Activated CD8-positive, alpha-beta memory T cell treated with anti-CD3 and anti-CD28 coated beads for 1 hour (primary cell): ENCODE measurements around the gene SPNS3.

Experiments
- DNase-seq, 2 donors: peaks; one replicate each; pipeline ENCODE4 v3.0.0-alpha.2; 2020; ENCODE audit warnings: low read depth in 1 of 2; ENCODE audit errors: extremely low read depth in 1 of 2

SPNS3 gene

DNA sequence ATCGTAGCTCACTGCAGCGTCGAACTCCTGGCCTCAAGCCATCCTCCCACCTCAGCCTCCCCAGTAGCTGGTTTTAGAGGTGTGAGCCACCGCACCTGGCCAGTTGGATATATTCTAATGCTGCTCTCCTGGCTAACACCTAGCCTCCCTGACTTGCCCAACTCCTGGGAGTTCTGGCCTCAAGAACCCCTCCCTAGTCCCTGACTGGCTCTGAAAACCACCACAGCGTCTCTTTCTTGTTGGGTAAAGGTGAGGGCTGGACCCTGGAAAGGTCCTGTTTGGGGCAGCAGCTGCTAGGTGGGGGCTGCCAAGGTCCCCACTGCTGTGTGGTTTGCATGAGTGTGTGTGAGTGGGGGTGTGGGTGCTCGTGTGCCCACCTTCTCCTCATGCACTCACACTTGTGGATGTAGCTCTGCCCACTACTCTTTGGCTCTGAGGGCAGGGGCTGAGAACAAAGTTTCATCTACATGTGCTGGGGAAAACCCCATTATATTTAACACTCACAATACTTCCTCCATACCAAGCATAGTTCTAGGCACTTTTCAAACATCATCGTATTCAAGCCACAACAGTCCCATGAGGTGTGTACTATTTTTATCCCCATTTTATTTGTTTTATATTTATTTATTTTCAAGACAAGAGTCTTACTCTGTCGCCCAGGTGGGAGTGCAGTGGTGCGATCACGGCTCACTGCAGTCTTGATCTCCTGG lies 7.1 kb upstream of the SPNS3 start:
- no peak for DNase-seq

DNA sequence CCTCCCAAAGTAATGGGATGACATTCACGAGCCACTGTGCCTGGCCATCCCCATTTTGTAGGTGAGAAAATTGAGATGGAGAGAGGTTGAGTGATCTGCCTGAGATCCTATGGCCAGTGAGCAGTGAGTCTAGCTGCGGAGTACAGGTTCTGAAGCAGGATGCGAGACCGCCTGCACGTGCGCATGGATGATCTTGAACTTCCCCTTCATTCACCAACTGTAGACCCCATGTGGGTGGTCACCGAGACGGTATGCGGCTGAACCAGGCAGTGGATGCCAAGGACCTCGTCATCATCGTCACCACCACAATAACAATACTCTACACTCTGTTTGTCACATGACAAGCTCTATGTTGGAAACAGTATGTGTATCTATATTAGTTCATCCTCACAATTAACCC lies 6.2 kb upstream of the SPNS3 start:
- no peak for DNase-seq

DNA sequence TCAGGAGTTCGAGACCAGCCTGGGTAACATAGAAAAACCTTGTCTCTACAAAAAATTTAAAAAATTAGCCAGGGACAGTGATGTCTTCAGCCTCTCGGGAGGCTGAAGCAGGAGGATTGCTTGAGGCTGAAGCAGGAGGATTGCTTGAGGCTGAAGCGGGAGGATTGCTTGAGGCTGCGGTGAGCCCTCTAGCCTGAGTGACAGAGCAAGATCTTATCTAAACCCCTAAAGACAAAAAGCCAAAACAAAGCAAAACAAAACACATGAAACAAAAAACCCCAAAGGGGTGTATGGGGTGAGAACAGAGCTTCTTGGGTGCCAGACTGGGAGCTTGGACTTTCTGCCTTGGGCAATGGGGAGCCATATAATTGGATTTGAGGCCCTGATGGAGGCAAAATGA lies 2.6 kb downstream of the SPNS3 start:
- DNase-seq, result no peak

DNA sequence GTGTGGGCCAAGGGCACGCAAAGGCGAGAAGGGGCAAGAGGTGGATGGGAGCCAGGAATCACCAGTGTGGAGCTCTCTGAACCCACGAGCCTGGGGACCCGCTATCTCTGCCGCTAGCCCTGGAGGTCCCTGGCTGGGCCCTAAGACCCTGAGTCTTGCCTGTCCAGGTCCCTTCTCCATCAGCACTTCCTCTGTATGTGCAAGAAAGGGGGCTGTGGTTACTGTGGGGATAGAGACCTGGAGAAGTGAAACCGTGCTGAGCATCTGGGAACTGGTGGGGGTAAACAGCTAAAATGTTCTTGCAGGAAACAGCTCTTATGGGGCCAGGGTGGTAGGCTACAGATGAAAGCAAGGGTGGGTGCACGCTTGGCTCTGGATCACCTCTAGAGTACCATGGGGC lies 3.1 kb downstream of the SPNS3 start:
- DNase-seq, result no peak

DNA sequence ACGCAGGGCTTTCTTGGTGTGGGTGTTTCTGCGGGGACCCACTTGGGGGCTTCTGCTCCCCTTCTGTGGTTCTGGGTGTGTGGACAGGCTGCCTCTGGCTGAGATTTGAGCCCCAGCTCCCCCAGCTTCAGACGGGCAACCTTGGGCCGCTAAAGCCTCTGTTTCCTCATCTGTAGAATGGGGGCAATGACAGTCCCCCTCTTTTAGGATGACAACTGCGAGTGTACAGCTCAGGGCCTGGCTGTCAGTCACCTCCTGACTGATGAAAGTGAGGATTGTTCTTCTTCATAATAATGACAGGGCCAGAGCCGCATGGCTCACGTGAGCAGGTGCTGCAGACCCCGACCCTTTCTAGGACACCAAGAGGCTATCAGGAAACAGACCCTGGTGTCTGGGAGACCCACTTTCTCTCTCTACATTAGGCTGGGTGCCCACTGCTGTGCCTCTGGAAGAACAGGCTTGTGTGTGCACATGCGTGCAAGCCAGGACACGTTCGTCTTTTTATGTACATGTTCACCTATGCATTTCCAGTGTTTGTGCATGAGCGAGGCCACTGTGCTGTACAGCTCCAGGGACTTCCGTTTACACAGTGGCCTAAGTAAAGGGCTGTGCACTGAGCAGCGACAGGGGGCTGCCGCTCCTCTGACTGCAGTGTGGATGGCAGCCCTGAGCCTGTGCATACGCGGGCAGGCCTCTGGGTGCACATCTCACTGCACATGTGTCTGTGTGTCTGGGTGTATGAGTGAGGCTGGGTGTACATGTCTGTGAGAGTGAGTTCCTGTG lies 4.6 kb downstream of the SPNS3 start:
- no peak for DNase-seq

DNA sequence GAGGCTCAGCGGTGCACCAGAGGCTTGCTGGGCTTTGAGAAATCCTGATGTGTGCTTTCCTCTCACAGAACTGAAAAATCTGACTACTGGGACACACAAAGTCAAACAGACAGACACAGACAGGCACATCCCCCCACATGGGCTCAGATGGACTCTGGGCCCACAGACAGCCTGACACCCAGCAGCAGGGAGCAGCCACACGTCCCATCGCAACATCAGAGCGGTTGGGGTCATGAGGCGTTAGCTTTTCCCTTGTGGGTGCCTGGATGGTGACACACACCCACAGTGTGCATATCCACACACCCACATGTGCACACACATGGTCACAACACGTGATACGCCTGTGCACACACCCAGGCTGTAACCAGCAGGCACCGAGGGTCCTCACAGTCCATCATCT lies 6.3 kb downstream of the SPNS3 start:
- no peak for DNase-seq

DNA sequence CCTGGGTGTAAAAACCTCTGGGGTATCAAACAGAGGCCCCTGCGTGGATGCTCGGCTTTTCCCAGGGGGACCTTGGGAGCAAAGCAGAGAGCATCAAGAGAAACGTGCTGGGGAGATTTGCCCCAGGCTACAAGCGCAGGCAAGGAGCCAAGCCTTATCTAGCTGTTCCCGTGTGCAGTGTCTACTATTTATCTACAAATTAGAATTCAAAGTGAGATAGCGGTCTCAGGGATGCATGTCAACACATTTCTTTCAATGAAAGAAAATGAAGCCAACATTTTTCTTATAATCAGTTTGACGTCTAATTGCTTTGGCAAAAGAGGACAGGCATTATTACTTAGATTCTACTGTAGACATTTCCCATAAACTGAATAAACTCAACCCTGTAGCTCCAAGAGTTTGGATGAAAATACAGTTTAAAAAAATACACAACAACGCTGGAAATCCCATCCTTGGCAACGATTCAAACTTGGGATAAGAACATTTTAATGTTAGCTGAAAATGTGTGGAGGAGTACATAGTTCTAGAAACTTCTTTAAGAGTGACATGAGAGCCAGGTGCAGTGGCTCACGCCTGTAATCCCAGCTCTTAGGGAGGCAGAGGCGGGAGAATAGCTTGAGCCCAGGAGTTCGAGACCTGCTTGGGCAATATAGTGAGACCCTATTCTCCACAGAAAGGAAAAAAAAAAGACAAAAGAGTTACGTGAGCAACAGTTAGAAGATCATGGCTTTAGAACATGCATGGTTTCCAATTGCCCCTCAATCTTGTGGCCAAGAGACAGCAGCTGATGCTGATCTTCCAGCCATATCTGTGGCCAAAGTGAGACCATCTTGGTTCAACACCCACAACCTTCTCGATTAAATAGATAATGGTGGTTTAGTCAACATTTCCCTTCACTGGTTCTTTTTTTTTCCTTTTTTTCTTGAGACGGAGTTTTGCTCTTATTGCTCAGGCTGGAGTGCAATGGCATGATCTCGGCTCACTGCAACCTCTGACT lies 7.2 kb downstream of the SPNS3 start:
- no peak for DNase-seq

DNA sequence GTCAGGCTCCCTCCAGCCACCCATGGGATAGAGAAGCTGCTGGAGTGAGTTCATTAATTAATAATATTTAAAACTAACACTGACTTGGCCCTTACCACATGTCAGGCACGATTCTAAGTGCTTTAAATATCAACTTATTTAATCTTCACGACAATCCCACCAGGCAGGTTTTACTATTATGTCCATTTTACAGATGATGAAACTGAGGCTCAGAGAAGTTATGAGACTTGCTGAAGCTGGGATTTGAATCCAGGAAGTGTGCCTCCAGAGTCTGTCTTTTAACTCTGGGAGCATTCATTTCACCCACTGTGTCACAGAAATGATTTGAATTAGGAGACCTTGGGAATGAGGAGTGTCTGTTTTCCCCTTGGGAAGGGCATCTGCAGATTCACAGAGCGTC lies 8.8 kb downstream of the SPNS3 start:
- no peak for DNase-seq

DNA sequence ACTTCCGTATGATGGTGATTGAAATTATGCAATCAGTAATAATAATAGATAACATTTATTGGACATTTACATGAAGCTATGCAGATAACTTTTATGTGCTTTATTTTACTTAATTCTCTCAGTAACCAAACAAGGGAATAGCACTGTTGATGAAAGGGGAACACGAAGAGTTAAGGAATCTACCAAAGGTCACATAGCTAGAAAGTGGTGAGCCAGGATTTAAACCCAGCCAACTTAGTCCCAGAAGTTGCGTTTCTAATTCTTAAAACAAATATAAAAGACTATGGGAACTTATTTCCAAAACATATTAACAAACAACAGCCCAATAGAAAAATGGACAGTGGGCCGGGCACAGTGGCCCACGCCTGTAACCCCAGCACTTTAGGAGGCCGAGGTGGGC lies 9.7 kb downstream of the SPNS3 start:
- no peak for DNase-seq

DNA sequence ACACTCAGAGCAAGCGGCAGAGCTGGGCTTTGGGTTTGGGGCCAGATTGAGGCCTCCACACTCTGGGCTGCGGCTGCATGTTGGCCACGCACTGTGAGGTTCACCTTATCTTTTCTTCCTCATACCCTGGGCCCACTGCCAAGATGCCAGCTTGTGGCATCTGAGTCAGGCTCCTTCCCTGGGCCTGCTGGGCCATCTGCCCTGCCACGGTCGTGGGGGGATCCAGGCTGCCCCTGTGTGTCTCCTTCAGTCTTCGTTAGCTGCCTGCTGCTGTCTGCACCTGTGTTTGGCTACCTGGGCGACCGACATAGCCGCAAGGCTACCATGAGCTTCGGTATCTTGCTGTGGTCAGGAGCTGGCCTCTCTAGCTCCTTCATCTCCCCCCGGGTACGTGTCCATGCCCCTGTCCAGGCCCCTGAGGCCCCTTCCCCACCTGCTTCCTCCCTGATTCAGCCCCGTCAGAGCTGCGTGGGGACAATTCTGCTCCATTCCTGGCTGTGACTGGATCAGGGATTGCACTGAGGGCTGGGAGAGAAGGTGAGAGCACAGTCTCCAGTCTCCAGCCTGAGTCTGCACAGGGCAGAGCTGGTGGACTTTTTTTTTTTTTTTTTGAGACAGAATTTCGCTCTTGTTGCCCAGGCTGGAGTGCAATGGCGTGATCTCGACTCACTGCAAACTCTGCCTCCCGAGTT lies 11.2 kb downstream of the SPNS3 start:
- DNase-seq, result no peak

DNA sequence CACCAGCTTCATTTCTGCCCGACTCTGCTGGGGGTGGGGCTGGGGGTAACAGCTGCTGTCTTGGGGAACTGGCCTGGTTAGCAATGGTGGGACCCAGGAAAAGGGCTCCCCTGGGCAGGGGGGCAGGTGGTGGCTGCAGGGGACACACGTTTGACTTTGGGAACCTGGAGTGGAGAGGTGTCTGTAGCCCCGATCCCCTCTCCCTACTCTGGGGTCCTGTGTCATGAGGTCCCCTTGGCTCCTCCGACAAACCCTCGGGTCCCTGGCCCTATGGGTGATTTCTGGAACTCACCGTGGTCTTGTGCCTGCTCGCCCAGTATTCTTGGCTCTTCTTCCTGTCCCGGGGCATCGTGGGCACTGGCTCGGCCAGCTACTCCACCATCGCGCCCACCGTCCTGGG lies 12.0 kb downstream of the SPNS3 start:
- no peak for DNase-seq

DNA sequence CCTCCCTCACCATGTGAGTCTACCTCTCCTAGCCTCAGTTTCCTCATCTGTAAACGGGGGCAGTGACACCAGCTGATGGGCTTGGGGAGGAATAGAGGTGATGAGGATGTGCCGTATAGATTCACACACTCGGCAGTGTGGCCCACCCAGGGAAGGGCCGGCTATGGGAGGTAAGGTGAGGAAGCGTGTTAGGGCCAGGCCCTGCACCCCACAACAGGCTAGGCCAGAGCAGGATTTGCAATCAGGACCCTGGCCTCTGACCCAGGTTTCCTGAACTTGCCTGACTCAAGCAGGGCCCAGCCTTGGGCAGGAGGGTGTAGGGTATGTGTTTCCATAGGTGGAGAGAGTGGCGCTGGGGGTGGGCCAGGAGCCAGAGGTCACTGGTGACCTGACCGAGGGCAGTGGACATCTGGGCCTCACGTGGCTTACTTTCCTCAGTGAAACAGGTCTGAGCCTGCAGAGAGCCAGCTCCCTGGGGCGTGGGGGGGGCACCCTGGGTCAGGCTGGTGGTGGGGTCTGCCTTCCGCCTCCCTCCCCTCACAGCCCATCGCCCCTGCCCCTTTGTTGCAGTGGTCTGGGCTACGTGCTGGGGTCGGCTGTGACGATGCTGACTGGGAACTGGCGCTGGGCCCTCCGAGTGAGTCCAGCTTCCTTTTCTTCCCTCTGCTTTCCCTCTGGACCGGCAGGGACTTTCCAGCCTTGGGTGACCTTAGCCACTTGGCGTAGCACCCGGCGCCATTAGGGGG lies 12.8 kb downstream of the SPNS3 start:
- DNase-seq, result no peak

DNA sequence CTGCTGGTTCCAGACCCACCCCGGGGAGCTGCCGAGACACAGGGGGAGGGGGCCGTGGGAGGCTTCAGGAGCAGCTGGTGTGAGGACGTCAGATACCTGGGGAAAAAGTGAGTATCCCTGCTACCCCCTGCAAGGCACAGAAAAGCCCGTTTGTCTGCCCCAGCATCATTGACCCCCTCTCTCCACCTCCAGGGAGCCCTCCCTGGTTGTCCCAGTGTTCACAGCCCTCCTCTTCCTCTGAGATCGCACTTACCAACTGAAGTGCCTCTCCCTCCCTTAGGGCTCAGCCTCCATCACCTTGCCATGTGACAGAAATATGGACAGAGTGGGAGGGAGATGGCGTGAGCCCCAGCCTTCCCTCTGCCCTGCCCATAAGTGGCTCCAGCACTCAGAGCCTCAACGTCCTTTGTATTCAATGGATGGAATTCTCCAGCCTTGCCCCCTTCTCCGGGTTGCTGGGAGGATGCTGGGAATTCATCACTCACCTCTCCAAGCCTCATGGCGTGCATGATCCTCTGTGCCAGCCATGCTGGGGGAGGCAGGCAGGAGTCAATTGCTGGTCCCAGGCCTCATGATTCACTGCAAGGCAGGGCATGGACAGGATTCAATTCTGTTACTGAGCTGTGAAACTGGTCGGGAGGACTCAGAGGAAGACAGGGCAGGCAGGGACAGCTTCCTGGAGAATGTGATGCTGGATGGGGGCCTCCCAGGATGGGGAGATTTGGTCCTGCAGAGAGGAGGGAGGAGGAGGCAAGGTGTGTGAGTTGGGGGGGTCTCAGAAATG lies 14.6 kb downstream of the SPNS3 start:
- no peak for DNase-seq

DNA sequence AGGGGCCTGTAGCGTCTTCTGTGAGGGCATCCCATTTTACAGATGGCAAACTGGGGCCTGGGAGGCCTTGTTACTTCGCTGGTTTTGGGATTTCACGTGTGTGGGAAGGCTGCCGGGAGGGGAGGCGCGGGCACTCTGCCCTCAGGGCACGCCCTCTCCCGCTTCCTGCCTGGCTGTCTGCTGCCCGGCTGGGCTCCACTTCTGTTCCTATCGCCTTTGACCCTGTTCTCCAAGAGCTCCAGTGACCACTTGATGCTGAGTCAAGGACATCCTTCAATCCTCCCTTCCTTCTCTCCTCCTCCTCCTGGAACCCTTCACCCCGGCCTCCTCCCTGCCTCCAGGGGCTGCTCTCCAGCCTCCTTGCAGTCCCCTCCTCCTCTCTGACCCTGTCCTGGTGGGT lies 16.0 kb downstream of the SPNS3 start:
- DNase-seq, result no peak

DNA sequence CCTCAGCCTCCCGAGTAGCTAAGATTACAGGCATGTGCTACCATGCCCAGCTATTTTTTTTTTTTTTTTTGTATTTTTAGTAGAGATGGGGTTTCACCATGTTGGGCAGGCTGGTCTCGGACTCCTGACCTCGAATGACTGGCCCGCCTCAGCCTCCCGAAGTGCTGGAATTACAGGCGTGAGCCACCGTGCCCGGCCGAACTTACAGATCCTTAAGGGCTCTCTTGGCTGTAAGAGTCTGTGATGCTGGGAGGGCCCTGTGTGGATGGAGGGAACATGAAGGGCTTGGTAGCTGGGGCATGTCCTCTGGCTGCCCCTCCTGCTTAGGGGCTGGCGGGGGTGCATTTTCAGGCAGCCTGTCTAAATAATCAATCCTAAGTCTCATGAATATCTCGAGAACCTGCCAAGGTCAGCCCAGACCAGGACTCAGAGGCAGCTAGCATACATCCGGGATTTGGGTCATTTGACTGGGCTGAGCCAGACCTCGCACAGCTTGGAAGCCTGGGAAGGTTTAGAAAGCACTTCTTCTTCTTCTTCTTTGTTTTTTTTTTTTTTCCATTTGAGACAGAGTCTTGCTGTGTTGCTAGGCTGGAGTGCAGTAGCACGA lies 17.1 kb downstream of the SPNS3 start:
- no peak for DNase-seq

DNA sequence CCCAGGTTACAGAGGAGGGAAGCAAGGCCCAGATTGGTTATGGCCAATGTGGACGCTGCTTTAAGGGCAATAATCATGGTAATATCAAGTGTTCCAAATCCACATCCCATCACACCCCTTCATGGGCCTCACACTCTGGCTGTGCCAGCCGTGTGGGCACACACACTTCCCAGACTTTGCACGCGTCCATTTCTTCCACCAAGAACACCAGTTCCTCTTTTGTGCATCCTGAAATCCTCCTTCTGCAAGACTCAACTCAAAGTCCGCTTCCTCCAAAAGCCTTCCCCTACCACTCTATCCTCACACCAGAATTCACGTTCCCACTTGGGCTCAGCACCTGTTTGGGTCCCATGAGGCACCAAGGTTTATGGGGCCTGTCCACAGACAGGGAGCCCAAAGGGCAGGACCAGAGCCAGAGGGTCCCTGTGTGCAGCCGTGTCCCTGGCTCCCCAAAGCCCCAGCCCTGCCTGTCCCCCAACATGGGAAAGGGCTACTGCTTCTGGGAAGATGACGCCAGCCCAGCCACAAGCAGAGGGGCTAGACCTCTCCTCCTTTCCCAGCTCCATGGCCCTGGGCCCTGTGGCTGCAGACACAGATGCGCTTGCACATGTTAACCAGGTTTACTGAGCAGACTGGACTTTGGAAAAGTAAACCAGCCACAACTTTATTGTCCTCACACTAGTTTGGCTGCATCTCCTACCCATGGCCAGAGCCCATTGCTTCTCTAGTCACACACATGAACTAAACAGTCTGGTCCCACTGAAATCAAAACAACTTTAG lies 20.3 kb downstream of the SPNS3 start:
- DNase-seq, result no peak

DNA sequence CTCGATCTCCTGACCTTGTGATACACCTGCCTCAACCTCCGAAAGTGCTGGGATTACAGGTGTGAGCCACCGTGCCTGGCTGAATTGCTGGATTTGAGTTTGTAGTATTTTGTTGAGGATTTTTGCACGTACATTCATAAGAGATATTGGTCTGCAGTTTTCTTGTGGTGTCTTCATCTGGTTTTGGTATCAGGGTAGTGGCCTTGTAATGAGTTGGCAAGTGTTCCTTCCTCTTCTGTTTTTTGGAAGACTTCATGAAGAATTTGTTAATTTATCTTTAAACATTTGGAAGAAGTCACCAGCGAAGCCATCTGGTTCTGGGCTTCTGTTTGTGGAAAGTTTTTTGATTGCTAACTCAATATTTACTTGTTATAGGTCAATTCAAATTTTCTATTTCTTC lies 26.9 kb downstream of the SPNS3 start:
- no peak for DNase-seq

DNA sequence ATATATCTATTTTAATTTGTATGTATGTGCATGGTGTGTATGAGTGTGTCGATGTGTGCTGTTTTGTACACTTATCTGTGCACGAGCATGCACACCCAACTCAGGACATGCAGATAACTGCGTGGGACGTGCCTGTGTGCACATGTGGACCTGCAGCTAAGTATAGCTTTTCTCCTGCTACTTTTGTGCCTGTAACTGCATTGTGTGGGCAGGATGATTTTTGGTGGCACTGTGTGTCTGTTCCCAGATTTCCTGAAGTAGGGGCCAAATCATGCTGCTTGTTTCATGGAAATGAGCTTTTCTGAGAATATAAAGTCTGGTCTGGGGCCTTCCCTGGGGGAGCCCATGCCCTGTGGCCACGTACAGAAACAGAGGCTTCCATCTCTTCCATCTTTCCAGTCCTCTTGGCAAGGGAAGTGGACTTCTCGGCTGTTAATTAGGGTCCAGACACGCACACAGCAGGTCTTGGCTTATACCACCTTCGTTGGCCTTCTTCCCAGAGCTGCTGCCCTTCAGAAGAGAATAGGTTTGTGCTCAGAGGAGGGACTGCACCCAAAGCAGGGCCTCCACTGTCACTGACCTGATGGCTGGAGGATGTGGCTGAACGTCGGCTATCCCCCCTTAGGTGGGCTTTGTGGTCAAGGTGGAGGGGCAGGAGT lies 30.2 kb downstream of the SPNS3 start:
- no peak for DNase-seq
